SK-N-SH (cell line): ENCODE results near the gene TMEM163. TPM values are rescaled to one million over a fixed set of nuclear protein-coding genes. Genes with fewer than 3 reads are reported as not detected.

Source experiments
- CTCF ChIA-PET: fragments of 300-600, 350-600 bp; formaldehyde crosslinking; extraction: SDS; loops from one replicate; lab custom pipeline; 2021; lab: Yijun Ruan, JAX
- POLR2A ChIA-PET: fragments of 350-600 bp; sonication (Branson Sonifier 250); formaldehyde crosslinking; extraction: SDS; loops from one replicate; lab custom pipeline; 2020; ENCODE audit warnings: antibody characterized with exemption, inconsistent platforms; lab: Yijun Ruan, JAX
- DNase-seq: peaks from one replicate; pipeline ENCODE4 v3.0.0; 2012
- H2AFZ ChIP-seq: fragments of 200-600 bp; sonication (generic); 2 replicates; pipeline ENCODE4 v1.8.1; 2016; ENCODE audit warnings: antibody characterized with exemption, mild to moderate bottlenecking, low read depth
- H3F3A ChIP-seq: fragments of 200-600 bp; sonication (generic); replicated peaks from 2 replicates; pipeline ENCODE3; 2016; ENCODE audit warnings: antibody characterized with exemption, mild to moderate bottlenecking; ENCODE audit not compliant: insufficient read depth
- H3K27ac ChIP-seq, 2 experiments: fragments of 200-500 bp in 1 of 2; fragments of 200-600 bp in 1 of 2; sonication (Bioruptor generic) in 1 of 2; sonication (generic), shearing (Covaris generic) in 1 of 2; 2 replicates each; pipeline versions ENCODE4 v1.5.1 to v1.6.1; 2014 to 2016; ENCODE audit warnings: low read depth in 2 of 2, inconsistent platforms in 1 of 2, low read length in 1 of 2, mild to moderate bottlenecking in 1 of 2, mixed read lengths in 1 of 2
- H3K27me3 ChIP-seq: fragments of 200-600 bp; sonication (generic), shearing (Covaris generic); 2 replicates; pipeline ENCODE4 v1.6.1; 2016; ENCODE audit warnings: mixed run types; ENCODE audit not compliant: insufficient read depth
- H3K36me3 ChIP-seq, 2 experiments: fragments of 200-500 bp in 1 of 2; fragments of 200-600 bp in 1 of 2; sonication (Bioruptor generic) in 1 of 2; sonication (generic) in 1 of 2; replicated peaks in 1 of 2; 2 replicates each; pipeline versions ENCODE3 to v1.5.1; 2014 to 2016; ENCODE audit warnings: low read length in 1 of 2, mild to moderate bottlenecking in 1 of 2; ENCODE audit not compliant: insufficient read depth in 2 of 2, control insufficient read depth in 1 of 2
- H3K4me1 ChIP-seq, 2 experiments: fragments of 200-500 bp in 1 of 2; fragments of 200-600 bp in 1 of 2; sonication (Bioruptor generic) in 1 of 2; sonication (generic), shearing (Covaris generic) in 1 of 2; 2 replicates each; pipeline versions ENCODE4 v1.5.1 to v1.6.1; 2014 to 2016; ENCODE audit warnings: low read depth in 1 of 2, low read length in 1 of 2, mixed run types in 1 of 2; ENCODE audit not compliant: insufficient read depth in 2 of 2, control insufficient read depth in 1 of 2
- H3K4me2 ChIP-seq: fragments of 200-600 bp; sonication (generic), shearing (Covaris generic); 2 replicates; pipeline ENCODE4 v1.6.1; 2017; ENCODE audit warnings: mixed run types
- H3K4me3 ChIP-seq, 2 experiments: fragments of 200-500 bp in 1 of 2; fragments of 200-600 bp in 1 of 2; sonication (Bioruptor generic) in 1 of 2; sonication (generic), shearing (Covaris generic) in 1 of 2; 2 replicates each; pipeline versions ENCODE4 v1.5.1 to v1.8.1; 2014 to 2016; ENCODE audit warnings: low read depth in 2 of 2, inconsistent platforms in 1 of 2, low read length in 1 of 2, mild to moderate bottlenecking in 1 of 2, mixed read lengths in 1 of 2, moderate library complexity in 1 of 2
- H3K79me2 ChIP-seq: fragments of 200-600 bp; sonication (generic); 2 replicates; pipeline ENCODE4 v1.8.1; 2017; ENCODE audit warnings: mild to moderate bottlenecking; ENCODE audit not compliant: insufficient read depth
- H3K9ac ChIP-seq: fragments of 200-600 bp; sonication (generic); 2 replicates; pipeline ENCODE4 v1.6.1; 2017; ENCODE audit warnings: mixed run types
- H3K9me2 ChIP-seq: fragments of 200-600 bp; sonication (generic); 2 replicates; pipeline ENCODE4 v1.6.1; 2017; ENCODE audit warnings: mixed run types
- H3K9me3 ChIP-seq: fragments of 200-600 bp; sonication (generic); 2 replicates; pipeline ENCODE4 v1.6.1; 2017; ENCODE audit warnings: mixed run types, mild to moderate bottlenecking, moderate library complexity
- H4K20me1 ChIP-seq: fragments of 200-600 bp; sonication (generic); 2 replicates; pipeline ENCODE4 v1.6.1; 2017; ENCODE audit warnings: mild to moderate bottlenecking, mixed run types; ENCODE audit not compliant: insufficient read depth
- CHD2 ChIP-seq: fragments of 150-350 bp; IDR thresholded peaks from 2 replicates; pipeline ENCODE4 v1.6.1; 2018; ENCODE audit warnings: low read length; ENCODE audit not compliant: partially characterized antibody
- ELF1 ChIP-seq: IDR thresholded peaks from 2 replicates; pipeline ENCODE4 v1.4.0; 2012
- FOSL2 ChIP-seq: IDR thresholded peaks from 2 replicates; pipeline ENCODE4 v1.4.0; 2012; ENCODE audit warnings: low read depth, mild to moderate bottlenecking, moderate library complexity, borderline replicate concordance
- FOXM1 ChIP-seq: IDR thresholded peaks from 2 replicates; pipeline ENCODE4 v1.4.0; 2012; ENCODE audit warnings: low read depth, mild to moderate bottlenecking
- JUND ChIP-seq: IDR thresholded peaks from 2 replicates; pipeline ENCODE4 v1.4.0; 2012
- MEF2A ChIP-seq: IDR thresholded peaks from 2 replicates; pipeline ENCODE4 v1.4.0; 2012; ENCODE audit warnings: low read depth, borderline replicate concordance
- MXI1 ChIP-seq: IDR thresholded peaks from 2 replicates; pipeline ENCODE4 v1.6.1; 2012; ENCODE audit warnings: mild to moderate bottlenecking, low read depth, low read length, improper control_type of control experiment
- POLR2AphosphoS5 ChIP-seq: IDR thresholded peaks from 2 replicates; pipeline ENCODE4 v1.6.1; 2012; ENCODE audit warnings: low read depth, low read length
- RAD21 ChIP-seq: IDR thresholded peaks from 2 replicates; pipeline ENCODE4 v1.6.1; 2012; ENCODE audit warnings: mild to moderate bottlenecking, low read length
- RCOR1 ChIP-seq: fragments of 150-350 bp; IDR thresholded peaks from 2 replicates; pipeline ENCODE4 v1.6.1; 2017; ENCODE audit warnings: antibody characterized with exemption, low read length
- SIN3A ChIP-seq: IDR thresholded peaks from 2 replicates; pipeline ENCODE4 v1.6.1; 2012; ENCODE audit warnings: low read depth, mild to moderate bottlenecking, low read length, moderate library complexity, borderline replicate concordance
- TEAD4 ChIP-seq: IDR thresholded peaks from 2 replicates; pipeline ENCODE4 v1.4.0; 2012; ENCODE audit warnings: mild to moderate bottlenecking, borderline replicate concordance; ENCODE audit not compliant: insufficient read depth
- WGBS: methylation state at CpG from one replicate; pipeline ENCODE4 v1.1.6; 2017; ENCODE audit warnings: low lambda C conversion rate; 5-methylcytosine and 5-hydroxymethylcytosine counted together
- polyA plus RNA-seq, 3 experiments: library from polyadenylated mRNA; depleted of rRNA; stranded (reverse); fragments of >200 nt; gene quantifications; 2 replicates each; pipeline ENCODE4 v1.2.3, GENCODE V29; 2012
- TF ChIP-seq, protein P1 (sequence below): IDR thresholded peaks from 2 replicates; pipeline ENCODE4 v1.4.0; 2012; ENCODE audit warnings: low read depth, borderline replicate concordance
- TF ChIP-seq, protein P2 (sequence below): fragments of 150-350 bp; IDR thresholded peaks from 2 replicates; pipeline ENCODE4 v1.6.1; 2016; ENCODE audit warnings: mild to moderate bottlenecking, low read depth, low read length
- TF ChIP-seq, protein P3 (sequence below): IDR thresholded peaks from 2 replicates; pipeline ENCODE4 v1.6.1; 2012; ENCODE audit warnings: mild to moderate bottlenecking, low read depth, low read length, moderate library complexity
- TF ChIP-seq, protein P4 (sequence below): fragments of 200-600 bp; sonication (generic); IDR thresholded peaks from 2 replicates; pipeline ENCODE4 v1.6.1; 2017; ENCODE audit warnings: antibody characterized with exemption, mild to moderate bottlenecking, moderate library complexity
- TF ChIP-seq, protein P5 (sequence below): fragments of 150-350 bp; IDR thresholded peaks from 2 replicates; pipeline ENCODE4 v1.6.1; 2017; ENCODE audit warnings: antibody characterized with exemption, low read length, low read depth, borderline replicate concordance

Gene TMEM163
- polyA plus RNA-seq, 1 of the 3 experiments (the other 2 are of a cell fraction) = not detected

DNA sequence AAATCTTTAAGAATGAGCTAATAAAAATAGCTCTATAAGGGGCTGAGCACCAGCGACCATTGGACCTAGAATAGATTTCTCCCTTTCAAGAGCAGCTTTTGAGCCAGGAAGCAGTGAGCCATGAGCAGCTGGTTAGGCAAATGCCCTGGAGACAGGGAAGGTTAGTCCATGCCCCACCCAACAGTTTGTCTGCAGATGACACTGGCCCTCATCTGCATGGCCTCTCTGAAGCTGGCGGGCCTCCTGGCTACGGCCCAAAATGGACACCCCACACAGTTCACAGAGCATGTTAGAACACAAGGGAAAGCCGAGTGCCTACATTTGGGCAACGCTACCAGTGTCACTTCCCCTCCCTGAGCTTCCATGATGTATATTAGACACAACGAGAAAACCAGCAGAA, 263.9 kb downstream of the TMEM163 start (continued):
- TF ChIP-seq, protein P1, sequence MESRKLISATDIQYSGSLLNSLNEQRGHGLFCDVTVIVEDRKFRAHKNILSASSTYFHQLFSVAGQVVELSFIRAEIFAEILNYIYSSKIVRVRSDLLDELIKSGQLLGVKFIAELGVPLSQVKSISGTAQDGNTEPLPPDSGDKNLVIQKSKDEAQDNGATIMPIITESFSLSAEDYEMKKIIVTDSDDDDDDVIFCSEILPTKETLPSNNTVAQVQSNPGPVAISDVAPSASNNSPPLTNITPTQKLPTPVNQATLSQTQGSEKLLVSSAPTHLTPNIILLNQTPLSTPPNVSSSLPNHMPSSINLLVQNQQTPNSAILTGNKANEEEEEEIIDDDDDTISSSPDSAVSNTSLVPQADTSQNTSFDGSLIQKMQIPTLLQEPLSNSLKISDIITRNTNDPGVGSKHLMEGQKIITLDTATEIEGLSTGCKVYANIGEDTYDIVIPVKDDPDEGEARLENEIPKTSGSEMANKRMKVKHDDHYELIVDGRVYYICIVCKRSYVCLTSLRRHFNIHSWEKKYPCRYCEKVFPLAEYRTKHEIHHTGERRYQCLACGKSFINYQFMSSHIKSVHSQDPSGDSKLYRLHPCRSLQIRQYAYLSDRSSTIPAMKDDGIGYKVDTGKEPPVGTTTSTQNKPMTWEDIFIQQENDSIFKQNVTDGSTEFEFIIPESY = no peak
- TF ChIP-seq, all 33 proteins: peak for 0

DNA sequence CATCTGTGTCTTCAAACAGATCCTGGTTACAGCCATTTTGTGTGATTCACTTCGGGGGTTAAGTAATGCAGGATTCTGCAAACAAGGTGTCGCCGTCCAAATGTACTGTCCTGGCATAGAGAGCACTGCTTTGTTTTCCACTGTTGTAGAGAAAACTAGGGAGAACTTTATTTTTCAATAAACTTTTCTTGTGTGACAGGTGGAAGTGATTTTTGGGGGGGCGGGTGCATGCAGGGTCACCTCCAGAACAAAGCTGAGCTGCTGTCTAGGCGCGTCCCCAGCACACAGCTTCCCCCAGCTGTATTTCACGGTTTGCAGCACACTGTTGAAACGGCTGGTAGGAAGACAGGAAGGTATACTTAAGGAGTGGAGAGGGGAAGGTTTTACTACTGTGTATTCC, 264.4 kb downstream of the TMEM163 start:
- H3K27me3 ChIP-seq = no peaks in the 10 kb centered on the region
- no peak overlapping the region for H3K4me2 ChIP-seq
- H3K4me3 ChIP-seq = no peak overlapping the region
- H3K4me1 ChIP-seq = no peaks in the 10 kb centered on the region; a peak in 1 of 4 replicates
- TF ChIP-seq CHD2 = no peak
- no peak for TF ChIP-seq JUND
- TF ChIP-seq, protein P2, sequence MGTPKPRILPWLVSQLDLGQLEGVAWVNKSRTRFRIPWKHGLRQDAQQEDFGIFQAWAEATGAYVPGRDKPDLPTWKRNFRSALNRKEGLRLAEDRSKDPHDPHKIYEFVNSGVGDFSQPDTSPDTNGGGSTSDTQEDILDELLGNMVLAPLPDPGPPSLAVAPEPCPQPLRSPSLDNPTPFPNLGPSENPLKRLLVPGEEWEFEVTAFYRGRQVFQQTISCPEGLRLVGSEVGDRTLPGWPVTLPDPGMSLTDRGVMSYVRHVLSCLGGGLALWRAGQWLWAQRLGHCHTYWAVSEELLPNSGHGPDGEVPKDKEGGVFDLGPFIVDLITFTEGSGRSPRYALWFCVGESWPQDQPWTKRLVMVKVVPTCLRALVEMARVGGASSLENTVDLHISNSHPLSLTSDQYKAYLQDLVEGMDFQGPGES = no peak
- TF ChIP-seq FOSL2 = no peak
- no peak for TF ChIP-seq MEF2A
- TF ChIP-seq MXI1 = no peak
- TF ChIP-seq FOXM1 = no peak
- TF ChIP-seq, protein P3, sequence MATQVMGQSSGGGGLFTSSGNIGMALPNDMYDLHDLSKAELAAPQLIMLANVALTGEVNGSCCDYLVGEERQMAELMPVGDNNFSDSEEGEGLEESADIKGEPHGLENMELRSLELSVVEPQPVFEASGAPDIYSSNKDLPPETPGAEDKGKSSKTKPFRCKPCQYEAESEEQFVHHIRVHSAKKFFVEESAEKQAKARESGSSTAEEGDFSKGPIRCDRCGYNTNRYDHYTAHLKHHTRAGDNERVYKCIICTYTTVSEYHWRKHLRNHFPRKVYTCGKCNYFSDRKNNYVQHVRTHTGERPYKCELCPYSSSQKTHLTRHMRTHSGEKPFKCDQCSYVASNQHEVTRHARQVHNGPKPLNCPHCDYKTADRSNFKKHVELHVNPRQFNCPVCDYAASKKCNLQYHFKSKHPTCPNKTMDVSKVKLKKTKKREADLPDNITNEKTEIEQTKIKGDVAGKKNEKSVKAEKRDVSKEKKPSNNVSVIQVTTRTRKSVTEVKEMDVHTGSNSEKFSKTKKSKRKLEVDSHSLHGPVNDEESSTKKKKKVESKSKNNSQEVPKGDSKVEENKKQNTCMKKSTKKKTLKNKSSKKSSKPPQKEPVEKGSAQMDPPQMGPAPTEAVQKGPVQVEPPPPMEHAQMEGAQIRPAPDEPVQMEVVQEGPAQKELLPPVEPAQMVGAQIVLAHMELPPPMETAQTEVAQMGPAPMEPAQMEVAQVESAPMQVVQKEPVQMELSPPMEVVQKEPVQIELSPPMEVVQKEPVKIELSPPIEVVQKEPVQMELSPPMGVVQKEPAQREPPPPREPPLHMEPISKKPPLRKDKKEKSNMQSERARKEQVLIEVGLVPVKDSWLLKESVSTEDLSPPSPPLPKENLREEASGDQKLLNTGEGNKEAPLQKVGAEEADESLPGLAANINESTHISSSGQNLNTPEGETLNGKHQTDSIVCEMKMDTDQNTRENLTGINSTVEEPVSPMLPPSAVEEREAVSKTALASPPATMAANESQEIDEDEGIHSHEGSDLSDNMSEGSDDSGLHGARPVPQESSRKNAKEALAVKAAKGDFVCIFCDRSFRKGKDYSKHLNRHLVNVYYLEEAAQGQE = no peak
- TF ChIP-seq, protein P1 = no peak
- no peak for TF ChIP-seq POLR2AphosphoS5
- TF ChIP-seq, protein P4, sequence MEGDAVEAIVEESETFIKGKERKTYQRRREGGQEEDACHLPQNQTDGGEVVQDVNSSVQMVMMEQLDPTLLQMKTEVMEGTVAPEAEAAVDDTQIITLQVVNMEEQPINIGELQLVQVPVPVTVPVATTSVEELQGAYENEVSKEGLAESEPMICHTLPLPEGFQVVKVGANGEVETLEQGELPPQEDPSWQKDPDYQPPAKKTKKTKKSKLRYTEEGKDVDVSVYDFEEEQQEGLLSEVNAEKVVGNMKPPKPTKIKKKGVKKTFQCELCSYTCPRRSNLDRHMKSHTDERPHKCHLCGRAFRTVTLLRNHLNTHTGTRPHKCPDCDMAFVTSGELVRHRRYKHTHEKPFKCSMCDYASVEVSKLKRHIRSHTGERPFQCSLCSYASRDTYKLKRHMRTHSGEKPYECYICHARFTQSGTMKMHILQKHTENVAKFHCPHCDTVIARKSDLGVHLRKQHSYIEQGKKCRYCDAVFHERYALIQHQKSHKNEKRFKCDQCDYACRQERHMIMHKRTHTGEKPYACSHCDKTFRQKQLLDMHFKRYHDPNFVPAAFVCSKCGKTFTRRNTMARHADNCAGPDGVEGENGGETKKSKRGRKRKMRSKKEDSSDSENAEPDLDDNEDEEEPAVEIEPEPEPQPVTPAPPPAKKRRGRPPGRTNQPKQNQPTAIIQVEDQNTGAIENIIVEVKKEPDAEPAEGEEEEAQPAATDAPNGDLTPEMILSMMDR = no peak
- no peak for TF ChIP-seq RAD21
- TF ChIP-seq SIN3A = no peak
- TF ChIP-seq, protein P5, sequence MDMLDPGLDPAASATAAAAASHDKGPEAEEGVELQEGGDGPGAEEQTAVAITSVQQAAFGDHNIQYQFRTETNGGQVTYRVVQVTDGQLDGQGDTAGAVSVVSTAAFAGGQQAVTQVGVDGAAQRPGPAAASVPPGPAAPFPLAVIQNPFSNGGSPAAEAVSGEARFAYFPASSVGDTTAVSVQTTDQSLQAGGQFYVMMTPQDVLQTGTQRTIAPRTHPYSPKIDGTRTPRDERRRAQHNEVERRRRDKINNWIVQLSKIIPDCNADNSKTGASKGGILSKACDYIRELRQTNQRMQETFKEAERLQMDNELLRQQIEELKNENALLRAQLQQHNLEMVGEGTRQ = no peak
- no peak for TF ChIP-seq ELF1
- no peak for TF ChIP-seq RCOR1
- TF ChIP-seq TEAD4 = no peak
- TF ChIP-seq, all 33 proteins: peak for 0
- no peak overlapping the region for H3K27ac ChIP-seq
- H3K36me3 ChIP-seq = peaks cover 0 to 4% of the 10 kb centered on the region in 2 experiments
- no peaks in the 10 kb centered on the region for H3K79me2 ChIP-seq
- H4K20me1 ChIP-seq = no peaks in the 10 kb centered on the region
- no peaks in the 10 kb centered on the region for H3K9me2 ChIP-seq
- ChIA-PET CTCF (interaction anchor here (1.4 to 10.2 kb wide), 4 partner anchors 42 to 569 kb away, joined by 5 to 111 read pairs (median 56); no protein-coding TSS in a partner anchor), POLR2A (no interaction called here)
- H2AFZ ChIP-seq = no peak overlapping the region
- no peaks in the 10 kb centered on the region for H3F3A ChIP-seq
- no peak overlapping the region for H3K9ac ChIP-seq
- WGBS = 77% methylated on average over 8 of the region's 8 CpGs
- H3K9me3 ChIP-seq = no peaks in the 10 kb centered on the region
- DNase-seq = no peak
